OCI-LY1 (cell line): ENCODE results near the gene ANKRD66.
"Not testable (repeated sequence)": the region's sequence is repeated elsewhere in the genome, so short reads cannot be mapped to it uniquely, and the experiment has no call there.

ENCODE experiments used
- H2AFZ ChIP-seq: fragments of 200-600 bp; sonication (generic), shearing (Covaris generic); 2 replicates; pipeline ENCODE4 v1.6.0; 2014; ENCODE audit warnings: antibody characterized with exemption, mild to moderate bottlenecking, low read length
- H3F3A ChIP-seq: fragments of 200-600 bp; sonication (generic), shearing (Covaris generic); 2 replicates; pipeline ENCODE4 v1.6.0; 2014; ENCODE audit warnings: mild to moderate bottlenecking, antibody characterized with exemption, low read length, moderate library complexity; ENCODE audit not compliant: insufficient read depth
- H3K27ac ChIP-seq: fragments of 200-600 bp; sonication (generic); 2 replicates; pipeline ENCODE4 v1.5.1; 2014; ENCODE audit warnings: low read length, mixed run types, mild to moderate bottlenecking, low read depth; ENCODE audit not compliant: poor library complexity, severe bottlenecking
- H3K27me3 ChIP-seq: fragments of 200-600 bp; sonication (generic); 2 replicates; pipeline ENCODE4 v1.6.0; 2014; ENCODE audit warnings: antibody characterized with exemption, mild to moderate bottlenecking, low read length, moderate library complexity; ENCODE audit not compliant: insufficient read depth
- H3K36me3 ChIP-seq: fragments of 200-600 bp; sonication (generic); 2 replicates; pipeline ENCODE4 v1.6.1; 2014; ENCODE audit warnings: mild to moderate bottlenecking, antibody characterized with exemption, low read length, moderate library complexity, mixed read lengths; ENCODE audit not compliant: insufficient read depth
- H3K4me1 ChIP-seq: fragments of 200-600 bp; sonication (generic); 2 replicates; pipeline ENCODE4 v1.5.1; 2014; ENCODE audit warnings: mild to moderate bottlenecking, low read length, moderate library complexity; ENCODE audit not compliant: insufficient read depth, severe bottlenecking
- H3K4me2 ChIP-seq: fragments of 200-600 bp; sonication (generic), shearing (Covaris generic); 2 replicates; pipeline ENCODE4 v1.6.1; 2014; ENCODE audit warnings: low read length
- H3K4me3 ChIP-seq: fragments of 200-600 bp; sonication (generic); 2 replicates; pipeline ENCODE4 v1.5.1; 2014; ENCODE audit warnings: low read length, low read depth, mild to moderate bottlenecking, mixed read lengths; ENCODE audit not compliant: poor library complexity, severe bottlenecking
- H3K79me2 ChIP-seq: fragments of 200-600 bp; shearing (Covaris generic); 2 replicates; pipeline ENCODE4 v1.6.1; 2016; ENCODE audit warnings: mixed run types, low read length, mixed read lengths; ENCODE audit not compliant: insufficient read depth
- H3K9ac ChIP-seq: fragments of 200-600 bp; sonication (generic), shearing (Covaris generic); 2 replicates; pipeline ENCODE4 v1.6.1; 2014; ENCODE audit warnings: mild to moderate bottlenecking, low read length, mixed read lengths
- H3K9me2 ChIP-seq: fragments of 200-600 bp; sonication (generic), shearing (Covaris generic); 2 replicates; pipeline ENCODE4 v1.6.1; 2014; ENCODE audit warnings: low read depth, mild to moderate bottlenecking, low read length, mixed read lengths
- H3K9me3 ChIP-seq: fragments of 200-600 bp; shearing (Covaris generic); 2 replicates; pipeline ENCODE4 v1.6.1; 2014; ENCODE audit warnings: low read length, mixed read lengths
- H4K20me1 ChIP-seq: fragments of 200-600 bp; sonication (generic), shearing (Covaris generic); 2 replicates; pipeline ENCODE4 v1.6.0; 2016; ENCODE audit warnings: mild to moderate bottlenecking, low read length; ENCODE audit not compliant: insufficient read depth
- CTCF ChIP-seq: fragments of 200-600 bp; sonication (generic), shearing (Covaris generic); IDR thresholded peaks from 2 replicates; pipeline ENCODE4 v1.5.1; 2017; ENCODE audit warnings: mild to moderate bottlenecking, antibody characterized with exemption, low read length, moderate library complexity, mixed read lengths
- EZH2 ChIP-seq: fragments of 200-600 bp; sonication (generic), shearing (Covaris generic); IDR thresholded peaks from 2 replicates; pipeline ENCODE4 v1.8.0; 2017; ENCODE audit warnings: borderline replicate concordance, mixed run types, mild to moderate bottlenecking, antibody characterized with exemption, low read length, moderate library complexity, mixed read lengths

ANKRD66 gene

GRCh38 chr6:46773201-46773855, 26.6 kb downstream of the ANKRD66 start:
- Histone ChIP-seq H2AFZ (no peak overlapping the region), H3K27ac (no peak overlapping the region), H3F3A (no peaks in the 10 kb centered on the region), H3K4me2 (no peak overlapping the region), H3K79me2 (no peaks in the 10 kb centered on the region), H3K9ac (no peak overlapping the region), H3K36me3 (no peaks in the 10 kb centered on the region), H3K9me3 (no peaks in the 10 kb centered on the region), H3K4me3 (no peak overlapping the region), H3K9me2 (no peaks in the 10 kb centered on the region), H4K20me1 (no peaks in the 10 kb centered on the region), H3K4me1 (no peaks in the 10 kb centered on the region), H3K27me3 (no peaks in the 10 kb centered on the region)
- TF ChIP-seq EZH2 = no peak
- TF ChIP-seq CTCF = no peak

GRCh38 chr6:46774736-46775135, 28.0 kb downstream of the ANKRD66 start:
- not testable (repeated sequence) for H3K4me3 ChIP-seq, H3K4me1 ChIP-seq, H3K27me3 ChIP-seq, H2AFZ ChIP-seq, H3K4me2 ChIP-seq, H4K20me1 ChIP-seq, H3K79me2 ChIP-seq, H3K9ac ChIP-seq, H3F3A ChIP-seq, H3K27ac ChIP-seq, H3K9me3 ChIP-seq, H3K9me2 ChIP-seq, H3K36me3 ChIP-seq

GRCh38 chr6:46776070-46776712, 29.5 kb downstream of the ANKRD66 start:
- no peaks in the 10 kb centered on the region for H3K79me2 ChIP-seq
- H3K9me3 ChIP-seq = no peaks in the 10 kb centered on the region
- H3K4me3 ChIP-seq = no peak overlapping the region
- H3K27me3 ChIP-seq = no peaks in the 10 kb centered on the region
- no peak for TF ChIP-seq CTCF
- TF ChIP-seq EZH2 = no peak
- no peaks in the 10 kb centered on the region for H3F3A ChIP-seq
- no peak overlapping the region for H3K27ac ChIP-seq
- no peak overlapping the region for H3K4me2 ChIP-seq
- no peaks in the 10 kb centered on the region for H3K36me3 ChIP-seq
- no peaks in the 10 kb centered on the region for H3K4me1 ChIP-seq
- no peak overlapping the region for H2AFZ ChIP-seq
- H3K9me2 ChIP-seq = no peaks in the 10 kb centered on the region
- no peak overlapping the region for H3K9ac ChIP-seq
- H4K20me1 ChIP-seq = no peaks in the 10 kb centered on the region
